ENCODE measurements around the gene B3GALNT2.

The B3GALNT2 gene

GRCh38 chr1:235455097-235455496, 49.2 kb downstream of the B3GALNT2 start:
- Mint-ChIP-seq H3K27me3 (ENCODE audit: low read depth) (no peaks in the 10 kb centered on the region), H3K36me3 (ENCODE audit: low read depth) (peaks cover 4% of the 10 kb centered on the region), H3K9me3 (no peaks in the 10 kb centered on the region), H3K4me3 (no peak overlapping the region), H3K27ac (no peak overlapping the region), H3K4me1 (ENCODE audit: low read depth) (no peaks in the 10 kb centered on the region)
- no peak for DNase-seq (ENCODE audit: low spot score)

- Mint-ChIP-seq H3K36me3 (ENCODE audit: low read depth) (peaks cover 9% of the 10 kb centered on the region), H3K4me1 (ENCODE audit: low read depth) (no peaks in the 10 kb centered on the region), H3K27ac (no peak overlapping the region), H3K4me3 (no peak overlapping the region), H3K9me3 (no peaks in the 10 kb centered on the region), H3K27me3 (ENCODE audit: low read depth) (no peaks in the 10 kb centered on the region)
- no peak for DNase-seq (ENCODE audit: low spot score)
Measured at GRCh38 chr1:235454021-235454420, 50.2 kb downstream of the B3GALNT2 start.

GRCh38 chr1:235450886-235451483, 53.3 kb downstream of the B3GALNT2 start:
- H3K4me3 Mint-ChIP-seq = no peak overlapping the region
- H3K4me1 Mint-ChIP-seq (ENCODE audit: low read depth) = no peaks in the 10 kb centered on the region
- H3K27ac Mint-ChIP-seq = no peak overlapping the region
- H3K36me3 Mint-ChIP-seq (ENCODE audit: low read depth) = peaks cover 9% of the 10 kb centered on the region
- H3K9me3 Mint-ChIP-seq = no peaks in the 10 kb centered on the region
- H3K27me3 Mint-ChIP-seq (ENCODE audit: low read depth) = no peaks in the 10 kb centered on the region
- DNase-seq (ENCODE audit: low spot score) = no peak

- H3K9me3 Mint-ChIP-seq = no peaks in the 10 kb centered on the region
- H3K27ac Mint-ChIP-seq = no peak overlapping the region
- no peak for DNase-seq (ENCODE audit: low spot score)
- H3K36me3 Mint-ChIP-seq (ENCODE audit: low read depth) = peaks cover 9% of the 10 kb centered on the region
- no peaks in the 10 kb centered on the region for H3K27me3 Mint-ChIP-seq (ENCODE audit: low read depth)
- no peak overlapping the region for H3K4me3 Mint-ChIP-seq
- H3K4me1 Mint-ChIP-seq (ENCODE audit: low read depth) = no peaks in the 10 kb centered on the region
Measured at GRCh38 chr1:235450433-235450832, 53.8 kb downstream of the B3GALNT2 start.

DNA sequence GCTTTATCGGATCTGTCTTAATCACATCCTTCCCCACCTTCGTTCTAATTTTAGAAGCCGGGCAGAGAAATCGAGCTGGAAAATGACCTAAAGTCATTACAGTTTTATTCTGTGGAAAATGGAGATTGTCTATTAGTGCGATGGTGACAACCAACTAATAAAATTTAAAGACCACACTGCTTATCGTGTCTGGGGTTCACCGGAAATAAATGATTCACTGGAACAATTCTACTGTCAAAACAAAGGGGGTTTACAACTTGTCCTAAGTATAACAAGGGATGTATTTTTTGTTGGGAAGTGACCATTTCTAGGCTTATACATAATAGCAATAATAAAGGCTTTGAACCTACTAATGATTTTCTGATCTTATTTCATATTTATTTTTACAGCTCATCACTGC, 55.6 kb downstream of the B3GALNT2 start:
- Mint-ChIP-seq H3K9me3 (no peaks in the 10 kb centered on the region), H3K4me3 (no peak overlapping the region), H3K36me3 (ENCODE audit: low read depth) (peaks cover 21% of the 10 kb centered on the region), H3K27me3 (ENCODE audit: low read depth) (no peaks in the 10 kb centered on the region), H3K4me1 (ENCODE audit: low read depth) (no peaks in the 10 kb centered on the region), H3K27ac (no peak overlapping the region)
- DNase-seq (ENCODE audit: low spot score) = no peak

DNA sequence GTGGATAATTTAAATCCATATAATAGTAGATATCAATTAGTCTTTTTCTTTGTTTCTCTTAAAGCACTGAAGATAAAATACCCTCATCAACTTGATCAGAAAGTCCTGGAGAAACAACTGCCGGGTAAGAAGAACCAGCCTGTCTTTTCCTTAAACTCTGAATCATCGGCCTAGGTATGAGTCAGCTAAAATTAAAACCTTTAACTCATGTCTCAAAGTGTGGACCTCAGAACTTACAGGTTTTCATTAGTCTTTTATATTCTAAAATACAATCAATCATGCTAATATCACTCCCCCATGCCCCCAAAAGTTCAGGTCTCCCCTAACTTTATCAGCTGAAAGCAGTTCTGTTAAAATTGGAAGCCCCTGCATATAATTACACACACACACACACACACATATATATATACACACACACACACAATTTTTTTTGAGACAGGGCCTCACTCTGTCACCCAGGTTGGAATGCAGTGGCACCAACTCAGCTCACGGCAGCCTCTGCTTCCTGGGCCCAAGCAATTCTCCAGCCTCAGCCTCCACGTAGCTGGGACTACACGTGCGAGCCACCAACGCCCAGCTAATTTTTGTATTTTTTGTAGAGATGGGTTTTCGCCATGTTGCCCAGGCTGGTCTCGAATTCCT, 61.3 kb downstream of the B3GALNT2 start:
- H3K36me3 Mint-ChIP-seq (ENCODE audit: low read depth) = peaks cover 41% of the 10 kb centered on the region
- H3K4me1 Mint-ChIP-seq (ENCODE audit: low read depth) = peaks cover 2% of the 10 kb centered on the region
- no peak overlapping the region for H3K4me3 Mint-ChIP-seq
- H3K27ac Mint-ChIP-seq = no peak overlapping the region
- no peak for DNase-seq (ENCODE audit: low spot score)
- no peaks in the 10 kb centered on the region for H3K27me3 Mint-ChIP-seq (ENCODE audit: low read depth)
- H3K9me3 Mint-ChIP-seq = no peaks in the 10 kb centered on the region

DNA sequence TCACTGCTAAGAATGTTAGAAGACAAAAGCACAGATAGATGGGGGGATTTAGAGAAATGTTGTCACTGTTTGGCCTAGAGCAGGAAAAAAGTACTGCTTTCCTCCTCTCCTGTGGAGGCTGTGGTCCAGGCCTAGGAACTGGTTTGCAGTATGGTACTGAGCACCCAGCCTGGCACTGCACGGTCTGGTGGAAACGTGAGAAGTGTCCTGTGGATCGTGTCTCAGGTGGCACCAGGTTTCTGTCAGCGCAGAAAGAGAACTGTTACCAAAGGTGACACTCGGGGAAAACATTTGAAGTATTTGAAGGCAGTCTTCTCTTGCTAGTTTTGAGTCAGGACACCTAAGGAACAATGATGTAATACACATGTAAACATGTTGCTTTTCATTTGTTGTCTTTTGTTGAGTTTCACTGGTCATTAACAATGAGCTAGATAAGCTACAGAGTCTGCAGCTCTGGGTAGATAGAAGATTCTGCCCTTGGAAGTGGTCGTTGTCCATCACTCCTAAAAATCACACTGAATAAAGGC, 63.0 kb downstream of the B3GALNT2 start:
- no peaks in the 10 kb centered on the region for H3K27me3 Mint-ChIP-seq (ENCODE audit: low read depth)
- no peak for DNase-seq (ENCODE audit: low spot score)
- peaks cover 2% of the 10 kb centered on the region for H3K4me1 Mint-ChIP-seq (ENCODE audit: low read depth)
- H3K27ac Mint-ChIP-seq = no peak overlapping the region
- no peak overlapping the region for H3K4me3 Mint-ChIP-seq
- no peaks in the 10 kb centered on the region for H3K9me3 Mint-ChIP-seq
- peaks cover 46% of the 10 kb centered on the region for H3K36me3 Mint-ChIP-seq (ENCODE audit: low read depth)

DNA sequence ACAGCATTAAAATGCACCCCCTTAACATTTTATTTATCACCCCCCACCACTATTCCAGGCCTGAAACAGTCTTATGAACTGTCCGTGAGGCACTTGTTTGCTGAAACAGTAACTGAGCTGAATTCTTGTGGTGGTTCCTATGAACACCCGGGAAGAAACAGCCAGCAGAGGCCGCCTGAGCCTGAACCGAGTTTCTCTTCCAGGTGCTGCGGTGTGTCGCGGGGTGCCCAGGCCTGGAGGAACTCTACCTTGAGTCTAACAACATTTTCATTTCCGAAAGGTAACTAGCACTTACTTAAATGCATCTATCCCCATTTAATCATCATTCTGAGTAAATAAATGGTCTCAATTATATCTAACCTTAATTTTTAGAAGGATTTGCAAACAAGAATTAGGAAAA, 70.3 kb downstream of the B3GALNT2 start:
- DNase-seq (ENCODE audit: low spot score) = no peak
- H3K4me3 Mint-ChIP-seq = no peak overlapping the region
- H3K36me3 Mint-ChIP-seq (ENCODE audit: low read depth) = peaks cover 23% of the 10 kb centered on the region
- H3K27me3 Mint-ChIP-seq (ENCODE audit: low read depth) = no peaks in the 10 kb centered on the region
- no peaks in the 10 kb centered on the region for H3K9me3 Mint-ChIP-seq
- no peak overlapping the region for H3K27ac Mint-ChIP-seq
- no peaks in the 10 kb centered on the region for H3K4me1 Mint-ChIP-seq (ENCODE audit: low read depth)

- DNase-seq (ENCODE audit: low spot score) = no peak
- Mint-ChIP-seq H3K4me3 (no peak overlapping the region), H3K27me3 (ENCODE audit: low read depth) (no peaks in the 10 kb centered on the region), H3K27ac (no peak overlapping the region), H3K9me3 (no peaks in the 10 kb centered on the region), H3K36me3 (ENCODE audit: low read depth) (peaks cover 11% of the 10 kb centered on the region), H3K4me1 (ENCODE audit: low read depth) (no peaks in the 10 kb centered on the region)
Measured at GRCh38 chr1:235430991-235431390, 73.3 kb downstream of the B3GALNT2 start.

GRCh38 chr1:235429143-235429542, 75.1 kb downstream of the B3GALNT2 start:
- H3K27me3 Mint-ChIP-seq (ENCODE audit: low read depth) = no peaks in the 10 kb centered on the region
- DNase-seq (ENCODE audit: low spot score) = no peak
- H3K4me1 Mint-ChIP-seq (ENCODE audit: low read depth) = no peaks in the 10 kb centered on the region
- peaks cover 5% of the 10 kb centered on the region for H3K36me3 Mint-ChIP-seq (ENCODE audit: low read depth)
- no peaks in the 10 kb centered on the region for H3K9me3 Mint-ChIP-seq
- no peak overlapping the region for H3K4me3 Mint-ChIP-seq
- H3K27ac Mint-ChIP-seq = no peak overlapping the region

DNA sequence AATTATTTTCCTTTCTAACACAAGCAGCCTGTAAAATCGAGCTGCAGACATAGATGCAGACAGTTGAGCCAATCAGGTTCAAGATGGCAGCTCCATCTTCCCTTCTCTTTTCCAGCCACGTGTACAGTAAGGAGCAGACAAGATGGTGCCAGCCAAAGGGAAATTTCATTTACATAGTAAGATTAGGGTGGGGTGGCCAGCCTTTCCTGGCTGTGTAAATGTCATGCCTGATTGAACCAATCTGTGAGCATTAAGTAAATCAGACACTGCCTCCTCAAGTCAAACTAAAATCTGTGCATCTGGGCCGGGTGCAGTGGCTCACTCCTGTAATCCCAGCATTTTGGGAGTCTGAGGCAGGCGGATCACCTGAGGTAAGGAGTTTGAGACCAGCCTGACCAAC, 76.8 kb downstream of the B3GALNT2 start:
- Mint-ChIP-seq H3K27me3 (ENCODE audit: low read depth) (no peaks in the 10 kb centered on the region), H3K4me1 (ENCODE audit: low read depth) (peaks cover 13% of the 10 kb centered on the region), H3K27ac (no peak overlapping the region), H3K9me3 (no peaks in the 10 kb centered on the region), H3K4me3 (no peak overlapping the region), H3K36me3 (ENCODE audit: low read depth) (peaks cover 1% of the 10 kb centered on the region)
- DNase-seq (ENCODE audit: low spot score) = no peak

- Mint-ChIP-seq H3K36me3 (ENCODE audit: low read depth) (peaks cover 1% of the 10 kb centered on the region), H3K27me3 (ENCODE audit: low read depth) (no peaks in the 10 kb centered on the region), H3K4me3 (no peak overlapping the region), H3K27ac (no peak overlapping the region), H3K4me1 (ENCODE audit: low read depth) (peaks cover 13% of the 10 kb centered on the region), H3K9me3 (no peaks in the 10 kb centered on the region)
- no peak for DNase-seq (ENCODE audit: low spot score)
Measured at GRCh38 chr1:235426680-235427079, 77.6 kb downstream of the B3GALNT2 start.

DNA sequence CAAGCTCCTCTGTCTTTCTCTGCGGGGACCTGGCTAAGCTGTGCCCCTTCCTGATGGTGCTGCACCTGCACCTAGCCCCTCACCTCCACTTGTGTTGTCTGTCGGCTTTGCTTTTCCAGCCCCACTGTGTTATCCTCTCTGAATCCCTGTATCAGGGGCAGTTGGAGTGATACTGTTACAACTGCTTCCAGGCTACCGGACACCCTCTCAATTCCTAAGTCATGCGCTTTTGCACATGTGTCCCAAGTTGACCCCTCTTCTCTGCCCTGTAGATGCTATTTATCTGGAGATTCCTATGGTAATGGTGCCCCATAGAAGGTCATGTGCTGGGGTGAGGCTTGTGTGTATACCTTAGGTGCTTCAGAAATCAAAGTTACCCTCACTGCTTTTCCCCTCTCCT, 78.1 kb downstream of the B3GALNT2 start:
- Mint-ChIP-seq H3K27ac (no peak overlapping the region), H3K4me1 (ENCODE audit: low read depth) (peaks cover 13% of the 10 kb centered on the region), H3K36me3 (ENCODE audit: low read depth) (peaks cover 1% of the 10 kb centered on the region), H3K4me3 (no peak overlapping the region), H3K27me3 (ENCODE audit: low read depth) (no peaks in the 10 kb centered on the region), H3K9me3 (no peaks in the 10 kb centered on the region)
- no peak for DNase-seq (ENCODE audit: low spot score)

GRCh38 chr1:235425357-235425756, 78.9 kb downstream of the B3GALNT2 start:
- DNase-seq (ENCODE audit: low spot score) = no peak
- H3K4me1 Mint-ChIP-seq (ENCODE audit: low read depth) = peaks cover 13% of the 10 kb centered on the region

DNA sequence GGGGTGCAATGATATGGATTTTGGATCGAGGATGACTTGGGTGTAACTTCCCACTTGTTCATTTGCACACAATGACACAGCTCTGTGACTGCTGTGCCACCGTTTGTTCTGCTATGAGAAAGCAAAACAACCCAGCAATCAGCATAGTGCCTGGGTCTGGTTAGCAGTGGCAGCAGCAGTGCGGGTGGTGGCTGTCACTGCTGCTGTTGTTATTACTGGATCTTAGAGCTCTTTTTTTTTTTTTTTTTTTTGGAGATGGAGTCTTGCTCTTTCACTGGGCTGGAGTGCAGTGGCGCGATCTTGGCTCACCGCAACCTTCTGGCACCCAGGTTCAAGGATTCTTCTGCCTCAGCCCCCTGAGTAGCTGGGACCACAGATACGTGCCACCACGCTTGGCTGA, 80.2 kb downstream of the B3GALNT2 start:
- peaks cover 13% of the 10 kb centered on the region for H3K4me1 Mint-ChIP-seq (ENCODE audit: low read depth)
- no peaks in the 10 kb centered on the region for H3K27me3 Mint-ChIP-seq (ENCODE audit: low read depth)
- no peak overlapping the region for H3K27ac Mint-ChIP-seq
- H3K9me3 Mint-ChIP-seq = no peaks in the 10 kb centered on the region
- peaks cover 1% of the 10 kb centered on the region for H3K36me3 Mint-ChIP-seq (ENCODE audit: low read depth)
- H3K4me3 Mint-ChIP-seq = no peak overlapping the region
- no peak for DNase-seq (ENCODE audit: low spot score)

More at GRCh38 chr1:235425357-235425756, 78.9 kb downstream of the B3GALNT2 start:
- Mint-ChIP-seq H3K27me3 (ENCODE audit: low read depth) (no peaks in the 10 kb centered on the region), H3K4me3 (no peak overlapping the region), H3K9me3 (no peaks in the 10 kb centered on the region), H3K27ac (no peak overlapping the region), H3K36me3 (ENCODE audit: low read depth) (peaks cover 1% of the 10 kb centered on the region)
